ENCODE data around the gene ENO2.
A peak's percentile ranks its signal among the peaks of the same experiment; 100 is the strongest.

ENO2 gene

GRCh38 chr12:6960593-6961277 is 46.4 kb downstream of the ENO2 start:
- no peak for DNase-seq (ENCODE audit: low spot score)

- DNase-seq (ENCODE audit: low spot score): no peak
These were observed 46.9 kb downstream of the ENO2 start for GRCh38 chr12:6961278-6961694.

GRCh38 chr12:6961695-6962284 is 47.4 kb downstream of the ENO2 start:
- peak; percentile 93 for DNase-seq (ENCODE audit: low spot score)

GRCh38 chr12:6962285-6963015 is 48.1 kb downstream of the ENO2 start:
- DNase-seq (ENCODE audit: low spot score): no peak

GRCh38 chr12:6963016-6963731 is 48.8 kb downstream of the ENO2 start:
- DNase-seq (ENCODE audit: low spot score): no peak

- DNase-seq (ENCODE audit: low spot score): no peak
These were observed 49.5 kb downstream of the ENO2 start for GRCh38 chr12:6963791-6964413.

GRCh38 chr12:6964605-6965025 is 50.2 kb downstream of the ENO2 start:
- no peak for DNase-seq (ENCODE audit: low spot score)

- DNase-seq (ENCODE audit: low spot score): peak; percentile 93
These were observed 50.8 kb downstream of the ENO2 start for GRCh38 chr12:6965026-6965661.

GRCh38 chr12:6965714-6966113 is 51.3 kb downstream of the ENO2 start:
- DNase-seq (ENCODE audit: low spot score): no peak

- no peak for DNase-seq (ENCODE audit: low spot score)
These were observed 52.0 kb downstream of the ENO2 start for GRCh38 chr12:6966351-6966750.

- no peak for DNase-seq (ENCODE audit: low spot score)
These were observed 53.3 kb downstream of the ENO2 start for GRCh38 chr12:6967651-6968100.

GRCh38 chr12:6968426-6968825 is 54.0 kb downstream of the ENO2 start:
- DNase-seq (ENCODE audit: low spot score): no peak

GRCh38 chr12:6970096-6970527 is 55.7 kb downstream of the ENO2 start:
- DNase-seq (ENCODE audit: low spot score): no peak

All from HuH-7 (cell line).